ENCODE results near the gene STAG3. TPM values are rescaled to one million over a fixed set of nuclear protein-coding genes. Genes with fewer than 3 reads are reported as not detected.
"Not testable (repeated sequence)": the region's sequence is repeated elsewhere in the genome, so short reads cannot be mapped to it uniquely, and the experiment has no call there.

The STAG3 gene
- total and polyA plus RNA-seq, 3 donors from 2014 or later: 105 to 281 (median 224) TPM

DNA sequence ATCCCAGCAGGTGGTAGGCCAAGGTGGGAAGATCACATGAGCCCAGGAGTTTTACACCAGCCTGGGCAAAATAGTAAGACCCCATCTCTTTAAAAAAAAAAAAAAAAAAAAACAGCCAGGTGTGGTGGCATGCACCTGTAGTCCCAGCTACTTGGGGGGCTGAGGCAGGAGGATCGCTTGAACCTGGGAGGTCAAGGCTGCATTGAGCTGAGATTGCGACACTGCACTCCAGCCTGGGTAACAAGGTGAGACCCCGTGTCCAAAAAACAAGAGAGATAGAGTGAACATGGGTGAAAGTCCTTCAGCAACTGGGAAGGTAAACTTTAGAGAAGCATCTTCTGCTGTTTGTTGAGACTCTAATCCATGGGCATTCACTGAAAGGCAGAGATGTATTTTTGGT is 35.3 kb upstream of the STAG3 start:
- H3K36me3 ChIP-seq (ENCODE audit: low read depth, missing control alignments): no peaks in the 10 kb centered on the region
- H3K4me3 ChIP-seq: no peak overlapping the region
- H3K27ac ChIP-seq: no peak overlapping the region
- H3K27me3 ChIP-seq: no peaks in the 10 kb centered on the region
- H3K4me1 ChIP-seq: no peaks in the 10 kb centered on the region
- WGBS, 2 donors: 88 to 91% methylated on average over 3 of the region's 3 CpGs
- TF ChIP-seq, protein P1, sequence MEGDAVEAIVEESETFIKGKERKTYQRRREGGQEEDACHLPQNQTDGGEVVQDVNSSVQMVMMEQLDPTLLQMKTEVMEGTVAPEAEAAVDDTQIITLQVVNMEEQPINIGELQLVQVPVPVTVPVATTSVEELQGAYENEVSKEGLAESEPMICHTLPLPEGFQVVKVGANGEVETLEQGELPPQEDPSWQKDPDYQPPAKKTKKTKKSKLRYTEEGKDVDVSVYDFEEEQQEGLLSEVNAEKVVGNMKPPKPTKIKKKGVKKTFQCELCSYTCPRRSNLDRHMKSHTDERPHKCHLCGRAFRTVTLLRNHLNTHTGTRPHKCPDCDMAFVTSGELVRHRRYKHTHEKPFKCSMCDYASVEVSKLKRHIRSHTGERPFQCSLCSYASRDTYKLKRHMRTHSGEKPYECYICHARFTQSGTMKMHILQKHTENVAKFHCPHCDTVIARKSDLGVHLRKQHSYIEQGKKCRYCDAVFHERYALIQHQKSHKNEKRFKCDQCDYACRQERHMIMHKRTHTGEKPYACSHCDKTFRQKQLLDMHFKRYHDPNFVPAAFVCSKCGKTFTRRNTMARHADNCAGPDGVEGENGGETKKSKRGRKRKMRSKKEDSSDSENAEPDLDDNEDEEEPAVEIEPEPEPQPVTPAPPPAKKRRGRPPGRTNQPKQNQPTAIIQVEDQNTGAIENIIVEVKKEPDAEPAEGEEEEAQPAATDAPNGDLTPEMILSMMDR (IDR thresholded peaks at IDR 0.05): no peak
- no peak for TF ChIP-seq POLR2A (IDR thresholded peaks at IDR 0.05)
- intact Hi-C loops (cut with DNase I; ENCODE audit: low total_unique reads): no loop called here
- H3K9me3 ChIP-seq: no peaks in the 10 kb centered on the region
- no peak for DNase-seq

DNA sequence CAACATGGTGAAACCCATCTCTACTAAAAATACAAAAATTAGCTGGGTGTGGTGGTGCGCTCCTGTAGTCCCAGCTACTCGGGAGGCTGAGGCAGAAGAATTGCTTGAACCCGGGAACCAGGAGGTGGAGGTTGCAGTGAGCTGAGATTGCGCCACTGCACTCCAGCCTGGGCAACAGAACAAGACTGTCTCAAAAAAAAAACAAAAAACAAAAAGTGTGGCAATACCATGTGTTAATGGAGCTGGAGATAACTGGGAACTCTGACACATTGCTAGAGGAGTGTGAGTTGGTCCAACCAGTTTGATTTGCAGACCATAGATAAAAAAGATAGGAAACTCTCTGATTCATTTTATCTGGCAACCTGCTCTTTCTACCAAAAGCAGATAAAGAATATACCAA is 31.4 kb upstream of the STAG3 start:
- WGBS, 2 donors: 83 to 96% methylated on average over 4 of the region's 4 CpGs
- H3K36me3 ChIP-seq (ENCODE audit: low read depth, missing control alignments); H3K4me1 ChIP-seq; H3K4me3 ChIP-seq; H3K27ac ChIP-seq; DNase-seq; intact Hi-C loops (cut with DNase I; ENCODE audit: low total_unique reads); H3K27me3 ChIP-seq; H3K9me3 ChIP-seq: not testable (repeated sequence)

DNA sequence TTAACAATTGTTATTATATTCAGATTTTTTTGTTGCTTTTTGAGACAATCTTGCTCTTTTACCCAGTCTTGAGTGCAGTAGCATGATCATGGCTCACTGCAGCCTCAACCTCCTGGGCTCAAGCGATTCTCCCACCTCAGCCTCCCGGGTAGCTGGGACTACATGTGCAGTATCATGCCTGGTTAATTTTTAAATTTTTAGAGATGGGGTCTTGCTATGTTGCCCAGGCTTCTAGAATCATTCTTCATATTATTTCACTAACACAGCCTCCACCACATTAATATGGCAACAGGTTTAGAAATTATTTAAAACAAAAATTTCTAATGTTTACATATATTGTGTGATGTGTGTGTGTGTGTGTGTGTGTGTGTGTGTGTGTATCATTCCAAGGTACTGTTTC is 30.4 kb upstream of the STAG3 start:
- Histone ChIP-seq H3K4me3 (no peak overlapping the region), H3K27me3 (no peaks in the 10 kb centered on the region), H3K9me3 (no peaks in the 10 kb centered on the region), H3K36me3 (ENCODE audit: low read depth, missing control alignments) (no peaks in the 10 kb centered on the region), H3K27ac (no peak overlapping the region), H3K4me1 (peaks cover 6% of the 10 kb centered on the region)
- intact Hi-C loops (cut with DNase I; ENCODE audit: low total_unique reads): no loop called here
- 84 to 93% methylated on average over 2 of the region's 2 CpGs for WGBS, 2 donors
- TF ChIP-seq POLR2A (IDR thresholded peaks at IDR 0.05): no peak
- TF ChIP-seq, protein P1 (IDR thresholded peaks at IDR 0.05): no peak
- DNase-seq: no peak

DNA sequence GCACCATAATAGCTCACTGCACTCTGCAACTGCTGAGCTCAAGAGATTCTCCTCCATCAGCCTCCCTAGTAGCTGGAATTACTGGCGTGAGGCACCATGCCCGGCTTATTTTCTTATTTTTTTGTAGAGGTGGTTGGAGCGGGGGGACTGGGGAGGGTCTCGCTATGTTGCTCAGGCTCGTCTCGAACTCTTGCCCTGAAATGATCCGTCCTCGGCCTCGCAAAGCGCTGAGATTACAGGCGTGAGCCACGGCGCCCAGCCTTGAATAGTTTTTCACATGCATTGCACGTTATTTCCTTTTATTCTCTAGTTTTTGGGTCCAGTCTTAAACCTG is 29.5 kb upstream of the STAG3 start:
- H3K9me3 ChIP-seq: no peaks in the 10 kb centered on the region
- H3K27ac ChIP-seq: peak overlapping the region; percentile 62 to 75
- intact Hi-C loops (cut with DNase I; ENCODE audit: low total_unique reads): no loop called here
- no peaks in the 10 kb centered on the region for H3K27me3 ChIP-seq
- 5 to 7% methylated on average over 14 of the region's 14 CpGs for WGBS, 2 donors
- no peaks in the 10 kb centered on the region for H3K36me3 ChIP-seq (ENCODE audit: low read depth, missing control alignments)
- H3K4me1 ChIP-seq: peaks cover 6% of the 10 kb centered on the region
- peak overlapping the region; percentile 40 to 86 for H3K4me3 ChIP-seq
- no peak for DNase-seq
- TF ChIP-seq, protein P1 (IDR thresholded peaks at IDR 0.05): no peak

DNA sequence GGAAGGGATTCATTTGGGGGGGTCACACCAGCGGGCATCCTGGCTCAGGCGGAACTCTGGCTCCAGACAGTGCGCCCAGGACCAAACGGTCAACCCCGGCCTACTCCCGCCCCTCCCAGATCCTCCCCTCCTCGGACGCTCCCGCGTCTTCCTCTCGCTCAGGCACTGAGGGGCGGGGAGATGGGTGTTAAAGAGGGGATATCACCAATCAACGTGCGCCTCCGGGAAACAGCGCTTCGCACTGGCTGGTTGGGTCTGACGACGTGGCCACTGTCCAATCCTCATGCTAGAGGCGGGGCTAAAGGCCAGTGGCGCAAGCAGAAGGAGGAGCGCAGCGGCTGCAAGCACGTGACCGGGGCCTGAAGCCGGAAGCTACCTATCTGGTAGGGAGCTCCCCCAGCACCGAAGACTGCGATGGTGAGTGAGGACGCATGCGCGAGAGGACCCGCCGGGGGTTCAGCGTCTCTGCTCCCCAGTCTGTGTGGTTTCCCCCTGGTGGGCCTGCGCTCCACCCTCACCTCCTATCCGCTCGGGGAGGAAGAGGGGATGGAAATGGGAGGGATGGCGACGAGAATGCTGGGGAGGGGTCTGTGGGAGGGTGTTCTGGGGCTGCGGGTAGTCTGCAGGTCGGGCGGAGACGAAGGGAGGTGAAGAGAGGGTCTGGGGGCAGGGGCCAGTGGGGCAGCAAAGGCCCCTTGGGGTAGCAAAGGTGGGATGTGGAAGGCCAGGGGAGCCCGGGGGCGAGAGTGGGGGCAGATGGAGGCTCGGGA is 29.0 kb upstream of the STAG3 start, which contains the start of gene LAMTOR4:
LAMTOR4 (plus strand) TSS at position 360 of the 770 bp plus-strand sequence; CDS start at position 415, 55 bp downstream.
- Histone ChIP-seq H3K4me3 (peak within 1 kb of the TSS; percentile 75 to 86), H3K9me3 (no peaks in the 10 kb centered on the region), H3K4me1 (peaks cover 6% of the 10 kb centered on the region), H3K27me3 (no peaks in the 10 kb centered on the region), H3K27ac (peak within 1 kb of the TSS; percentile 75 to 85), H3K36me3 (ENCODE audit: low read depth, missing control alignments) (no peaks in the 10 kb centered on the region)
- 0 to 1% methylated on average over 28 to 46 of the region's 46 CpGs for WGBS, 2 donors
- TF ChIP-seq POLR2A (IDR thresholded peaks at IDR 0.05): peak; percentile 6
- TF ChIP-seq, protein P1 (IDR thresholded peaks at IDR 0.05): no peak
- DNase-seq: peak; percentile 100
- intact Hi-C loops (cut with DNase I; ENCODE audit: low total_unique reads): no loop called here
